IMR-90 (cell line): ENCODE results near the gene NLGN1. TPM values are rescaled to one million over a fixed set of nuclear protein-coding genes. Genes with fewer than 3 reads are reported as not detected.

Experiments
- ATAC-seq: fragments of 200-7000 bp; cut with Tn5 transposase; 2 replicates; pipeline ENCODE4 v1.9.1; 2020; ENCODE audit warnings: low read depth, mild to moderate bottlenecking, moderate library complexity
- BruUV-seq: library from RNA; stranded (reverse); fragments of 400-500 nt; replicated peaks from 2 replicates; lab custom pipeline; 2021; lab: Mats Ljungman, UMichigan
- CTCF ChIA-PET: fragments of 300-600 bp; formaldehyde crosslinking; extraction: SDS; loops from one replicate; lab custom pipeline; 2021; ENCODE audit warnings: antibody characterized with exemption; lab: Yijun Ruan, JAX
- POLR2A ChIA-PET: fragments of 300-600 bp; sonication (Branson Sonifier 250); formaldehyde crosslinking; loops from one replicate; lab custom pipeline; 2022; ENCODE audit warnings: antibody characterized with exemption; ENCODE audit not compliant: unreplicated experiment; lab: Charles Lee
- DNase-seq: peaks from one replicate; pipeline ENCODE4 v3.0.0; 2013
- H2AFZ ChIP-seq: replicated peaks from 2 replicates; pipeline ENCODE3; 2013; ENCODE audit warnings: low read length, mild to moderate bottlenecking; ENCODE audit not compliant: poor library complexity
- H2AK5ac ChIP-seq: 2 replicates; pipeline ENCODE4 v1.6.1; 2013; ENCODE audit warnings: low read depth, low read length, inconsistent platforms
- H2AK9ac ChIP-seq: replicated peaks from 2 replicates; pipeline ENCODE3; 2013; ENCODE audit warnings: mild to moderate bottlenecking, low read depth, low read length, moderate library complexity; ENCODE audit not compliant: poor library complexity
- H2BK120ac ChIP-seq: 2 replicates; pipeline ENCODE4 v1.6.1; 2013; ENCODE audit warnings: low read depth, low read length, inconsistent platforms
- H2BK15ac ChIP-seq: 3 replicates; pipeline ENCODE4 v1.6.1; 2013; ENCODE audit warnings: low read depth, low read length, inconsistent platforms
- H2BK20ac ChIP-seq: 2 replicates; pipeline ENCODE4 v1.6.1; 2013; ENCODE audit warnings: low read depth, mild to moderate bottlenecking, inconsistent platforms, low read length, moderate library complexity
- H2BK5ac ChIP-seq: 2 replicates; pipeline ENCODE4 v1.6.1; 2013; ENCODE audit warnings: mild to moderate bottlenecking, low read depth, low read length, inconsistent platforms; ENCODE audit not compliant: poor library complexity, severe bottlenecking
- H3K14ac ChIP-seq: replicated peaks from 2 replicates; pipeline ENCODE4 v1.6.1; 2013; ENCODE audit warnings: low read depth, low read length, inconsistent platforms
- H3K18ac ChIP-seq: 2 replicates; pipeline ENCODE4 v1.6.1; 2013; ENCODE audit warnings: low read depth, low read length, control low read depth
- H3K23ac ChIP-seq: 2 replicates; pipeline ENCODE4 v1.6.1; 2013; ENCODE audit warnings: low read depth, low read length, inconsistent platforms
- H3K27ac ChIP-seq: 2 replicates; pipeline ENCODE4 v1.5.1; 2013; ENCODE audit warnings: mild to moderate bottlenecking, control low read depth, low read length; ENCODE audit not compliant: insufficient read depth
- H3K27me3 ChIP-seq: 2 replicates; pipeline ENCODE4 v1.6.1; 2013; ENCODE audit warnings: low read length; ENCODE audit not compliant: control insufficient read depth, insufficient read depth
- H3K36me3 ChIP-seq: 2 replicates; pipeline ENCODE4 v1.6.1; 2013; ENCODE audit warnings: low read length, mixed read lengths; ENCODE audit not compliant: control insufficient read depth, insufficient read depth
- H3K4ac ChIP-seq: 2 replicates; pipeline ENCODE4 v1.6.1; 2013; ENCODE audit warnings: low read depth, low read length, inconsistent platforms
- H3K4me1 ChIP-seq: 2 replicates; pipeline ENCODE4 v1.6.1; 2013; ENCODE audit warnings: low read length, mixed read lengths; ENCODE audit not compliant: control insufficient read depth, insufficient read depth
- H3K4me2 ChIP-seq: 2 replicates; pipeline ENCODE4 v1.6.1; 2013; ENCODE audit warnings: low read depth, mild to moderate bottlenecking, control low read depth, low read length, moderate library complexity
- H3K4me3 ChIP-seq: 2 replicates; pipeline ENCODE4 v1.5.1; 2013; ENCODE audit warnings: low read depth, mild to moderate bottlenecking, control low read depth, low read length, moderate library complexity; ENCODE audit not compliant: insufficient read depth
- H3K56ac ChIP-seq: 2 replicates; pipeline ENCODE4 v1.6.1; 2013; ENCODE audit warnings: low read length, inconsistent platforms; ENCODE audit not compliant: insufficient read depth; ENCODE audit errors: extremely low read depth
- H3K79me1 ChIP-seq, 2 experiments: 2 replicates each; pipeline ENCODE4 v1.6.1; 2013; ENCODE audit warnings: low read length in 2 of 2, inconsistent platforms in 1 of 2, low read depth in 1 of 2
- H3K9ac ChIP-seq: 2 replicates; pipeline ENCODE4 v1.6.1; 2013; ENCODE audit warnings: low read depth, low read length, control low read depth
- H3K9me1 ChIP-seq: 2 replicates; pipeline ENCODE4 v1.6.1; 2013; ENCODE audit warnings: low read length, inconsistent platforms; ENCODE audit not compliant: insufficient read depth
- H3K9me3 ChIP-seq: 2 replicates; pipeline ENCODE4 v1.6.1; 2013; ENCODE audit warnings: low read length; ENCODE audit not compliant: control insufficient read depth, insufficient read depth
- H4K20me1 ChIP-seq: 2 replicates; pipeline ENCODE4 v1.6.1; 2013; ENCODE audit warnings: low read length, inconsistent platforms; ENCODE audit not compliant: insufficient read depth
- H4K5ac ChIP-seq: 2 replicates; pipeline ENCODE4 v1.6.1; 2013; ENCODE audit warnings: mild to moderate bottlenecking, low read depth, low read length, control low read depth
- H4K8ac ChIP-seq, 2 experiments: 2 replicates each; pipeline ENCODE4 v1.6.1; 2013; ENCODE audit warnings: low read depth in 2 of 2, low read length in 2 of 2, control low read depth in 1 of 2, inconsistent platforms in 1 of 2
- H4K91ac ChIP-seq: 2 replicates; pipeline ENCODE4 v1.6.1; 2013; ENCODE audit warnings: low read depth, low read length, inconsistent platforms; ENCODE audit not compliant: insufficient read depth
- CHD1 ChIP-seq: IDR thresholded peaks from 2 replicates; pipeline ENCODE4 v1.6.1; 2012; ENCODE audit warnings: low read depth, low read length, improper control_type of control experiment
- FOS ChIP-seq: fragments of 150-350 bp; IDR thresholded peaks from 2 replicates; pipeline ENCODE4 v1.6.1; 2016; ENCODE audit warnings: low read depth, low read length
- WGBS, 2 experiments: methylation state at CpG; one replicate each; pipeline versions ENCODE4 v1.1.5 to v1.1.7; 2013; ENCODE audit warnings: missing lambda C conversion rate in 2 of 2; ENCODE audit not compliant: insufficient read length in 1 of 2; ENCODE audit errors: extremely low coverage in 2 of 2; 5-methylcytosine and 5-hydroxymethylcytosine counted together
- dilution Hi-C: fragments of 300-500 bp; cut with HindIII; formaldehyde crosslinking; loops from one replicate; pipeline ENCODE4 v1.14.3; 2018; ENCODE audit warnings: low sequenced_read_pairs; ENCODE audit not compliant: unreplicated experiment
- in situ Hi-C: fragments of 300-500 bp; cut with MboI; formaldehyde crosslinking; loops from 3 replicates; pipeline ENCODE4 v1.14.3; 2019; ENCODE audit warnings: low sequenced_read_pairs, inconsistent platforms, mixed read lengths
- intact Hi-C: fragments of 100-400 bp; cut with micrococcal nuclease; formaldehyde crosslinking; loops from 2 replicates; pipeline ENCODE4 v1.10.0; 2022
- polyA plus RNA-seq, 3 experiments: library from polyadenylated mRNA; depleted of rRNA; stranded (reverse); fragments of >200 nt; gene quantifications; 2 replicates each; pipeline ENCODE4 v1.2.3, GENCODE V29; 2012; ENCODE audit warnings: low replicate concordance in 1 of 3
- total RNA-seq: library from RNA; depleted of rRNA; stranded (reverse); fragments of >200 nt; gene quantifications from 2 replicates; pipeline ENCODE4 v1.2.3, GENCODE V29; 2012

Gene NLGN1
- total and polyA plus RNA-seq, 2 of the 4 experiments (the other 2 are of a cell fraction), result 1.8 to 12.5 TPM

GRCh38 chr3:173958805-173959204, 561.3 kb downstream of the NLGN1 start:
- Histone ChIP-seq H2BK15ac (no peak overlapping the region), H2AFZ (no peak overlapping the region), H3K9me1 (no peaks in the 10 kb centered on the region), H2BK120ac (no peak overlapping the region), H4K20me1 (no peaks in the 10 kb centered on the region), H3K18ac (no peak overlapping the region), H3K27ac (no peak overlapping the region), H3K23ac (no peak overlapping the region), H2BK5ac (no peak overlapping the region), H3K14ac (no peak overlapping the region), H3K4me3 (no peak overlapping the region), H4K8ac (no peak overlapping the region), H3K27me3 (no peaks in the 10 kb centered on the region), H3K9me3 (peaks cover 4% of the 10 kb centered on the region; the same call in 1 of the 2 replicates), H3K4me1 (no peaks in the 10 kb centered on the region), H3K4ac (no peak overlapping the region), H2AK9ac (no peak overlapping the region), H3K79me1 (no peaks in the 10 kb centered on the region), H3K9ac (no peak overlapping the region), H2BK20ac (no peak overlapping the region), H3K4me2 (no peak overlapping the region), H3K56ac (no peak overlapping the region), H2AK5ac (no peak overlapping the region), H4K91ac (no peak overlapping the region), H4K5ac (no peak overlapping the region), H3K36me3 (no peaks in the 10 kb centered on the region)
- DNase-seq (no peak), ATAC-seq (no peak)
- intact Hi-C loops (no loop called here), dilution Hi-C loops (no loop called here), in situ Hi-C loops (no loop called here)
- no TSS peak for BruUV-seq
- 87% methylated on average over 3 of the region's 6 CpGs; no CpG with 5 or more reads in 1 of the 2 experiments for WGBS, 2 experiments
- POLR2A ChIA-PET, result no interaction called here
- CTCF ChIA-PET, result no interaction called here
- TF ChIP-seq CHD1 (no peak), FOS (no peak)
